Uterus (tissue), 4 donors: ENCODE results near the gene SHISA9. TPM values are rescaled to one million over a fixed set of nuclear protein-coding genes. Genes with fewer than 3 reads are reported as not detected.

Experiments used
- DNase-seq, 2 donors: peaks; one replicate each; pipeline ENCODE4 v3.0.0-alpha.2; 2019 to 2020
- H3K27ac ChIP-seq, 2 donors: fragments of 200-600 bp; sonication (generic); 1 replicate in 1 of 2; 2 replicates in 1 of 2; pipeline ENCODE4 v1.5.1; 2016 to 2018
- H3K27me3 ChIP-seq, 2 donors: fragments of 200-600 bp; sonication (generic); one replicate each; pipeline ENCODE4 v1.5.1; 2018 to 2019; ENCODE audit warnings: control low read depth in 1 of 2
- H3K36me3 ChIP-seq, 2 donors: fragments of 200-600 bp; sonication (generic); one replicate each; pipeline ENCODE4 v1.5.1; 2019; ENCODE audit warnings: control low read depth in 1 of 2
- H3K4me1 ChIP-seq, 2 donors: fragments of 200-600 bp; sonication (generic); one replicate each; pipeline ENCODE4 v1.5.1; 2018 to 2019; ENCODE audit warnings: control low read depth in 1 of 2
- H3K4me3 ChIP-seq, 2 donors: fragments of 200-600 bp; sonication (generic); 1 replicate in 1 of 2; 2 replicates in 1 of 2; pipeline ENCODE4 v1.5.1; 2018 to 2019; ENCODE audit warnings: mild to moderate bottlenecking in 1 of 2
- H3K9me3 ChIP-seq, 2 donors: fragments of 200-600 bp; sonication (generic); one replicate each; pipeline ENCODE4 v1.5.1; 2019; ENCODE audit warnings: control low read depth in 1 of 2
- POLR2A ChIP-seq, 2 donors: fragments of 450-650 bp; IDR thresholded peaks; one replicate each; pipeline ENCODE4 v1.6.1; 2016; ENCODE audit warnings: antibody characterized with exemption in 2 of 2, mild to moderate bottlenecking in 1 of 2, moderate library complexity in 1 of 2
- intact Hi-C: fragments of 100-400 bp; cut with DNase I; formaldehyde crosslinking; loops from one replicate; pipeline ENCODE4 v1.15.1; 2023; ENCODE audit warnings: low total_unique reads
- total RNA-seq, 4 donors: library from RNA; depleted of rRNA in 3 of 4; stranded (reverse); fragments of >200 nt in 3 of 4; gene quantifications; one replicate each; pipeline versions ENCODE4 v1.1.0 to v1.2.4, GENCODE V29; 2014 to 2023
- TF ChIP-seq, protein P1 (sequence below), 4 experiments: fragments of 200-600 bp in 2 of 4; fragments of 450-650 bp in 2 of 4; sonication (generic) in 2 of 4; IDR thresholded peaks; one replicate each; pipeline ENCODE4 v1.5.1; 2016 to 2019; ENCODE audit warnings: antibody characterized with exemption in 4 of 4, mild to moderate bottlenecking in 2 of 4, moderate library complexity in 1 of 4
- donor health status: DM: yes; HTN: yes; CAD: no.

Gene SHISA9
- total RNA-seq, 4 donors from 2014 or later: 0.27 TPM; not detected in 3

DNA sequence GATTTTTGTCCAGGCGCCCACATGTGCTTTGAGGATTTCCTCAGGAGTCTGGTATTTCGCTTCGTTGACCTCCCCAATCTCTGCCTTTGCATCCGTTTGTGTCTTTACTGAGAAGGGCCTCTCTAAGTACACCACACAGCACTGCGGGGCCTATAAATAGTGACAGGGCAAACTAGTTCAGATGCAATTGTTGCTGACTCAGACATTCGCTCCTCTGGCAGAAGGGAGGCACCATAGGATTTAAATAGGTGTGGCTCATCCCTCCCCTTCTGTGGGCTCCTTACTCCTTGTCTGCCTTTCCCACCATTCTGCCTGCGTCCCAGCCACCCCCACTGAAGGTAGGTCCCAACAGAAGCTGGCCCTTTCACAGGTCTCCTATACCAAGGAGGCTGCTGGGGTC is 192.3 kb downstream of the SHISA9 start:
- intact Hi-C loops: no loop called here
- Histone ChIP-seq H3K27ac (no peak overlapping the region), H3K4me3 (no peak overlapping the region), H3K36me3 (no peaks in the 10 kb centered on the region), H3K27me3 (no peaks in the 10 kb centered on the region), H3K4me1 (no peaks in the 10 kb centered on the region), H3K9me3 (no peaks in the 10 kb centered on the region)
- no peak for TF ChIP-seq POLR2A (IDR thresholded peaks at IDR 0.05)
- TF ChIP-seq, protein P1, sequence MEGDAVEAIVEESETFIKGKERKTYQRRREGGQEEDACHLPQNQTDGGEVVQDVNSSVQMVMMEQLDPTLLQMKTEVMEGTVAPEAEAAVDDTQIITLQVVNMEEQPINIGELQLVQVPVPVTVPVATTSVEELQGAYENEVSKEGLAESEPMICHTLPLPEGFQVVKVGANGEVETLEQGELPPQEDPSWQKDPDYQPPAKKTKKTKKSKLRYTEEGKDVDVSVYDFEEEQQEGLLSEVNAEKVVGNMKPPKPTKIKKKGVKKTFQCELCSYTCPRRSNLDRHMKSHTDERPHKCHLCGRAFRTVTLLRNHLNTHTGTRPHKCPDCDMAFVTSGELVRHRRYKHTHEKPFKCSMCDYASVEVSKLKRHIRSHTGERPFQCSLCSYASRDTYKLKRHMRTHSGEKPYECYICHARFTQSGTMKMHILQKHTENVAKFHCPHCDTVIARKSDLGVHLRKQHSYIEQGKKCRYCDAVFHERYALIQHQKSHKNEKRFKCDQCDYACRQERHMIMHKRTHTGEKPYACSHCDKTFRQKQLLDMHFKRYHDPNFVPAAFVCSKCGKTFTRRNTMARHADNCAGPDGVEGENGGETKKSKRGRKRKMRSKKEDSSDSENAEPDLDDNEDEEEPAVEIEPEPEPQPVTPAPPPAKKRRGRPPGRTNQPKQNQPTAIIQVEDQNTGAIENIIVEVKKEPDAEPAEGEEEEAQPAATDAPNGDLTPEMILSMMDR (IDR thresholded peaks at IDR 0.05): no peak
- DNase-seq: no peak

DNA sequence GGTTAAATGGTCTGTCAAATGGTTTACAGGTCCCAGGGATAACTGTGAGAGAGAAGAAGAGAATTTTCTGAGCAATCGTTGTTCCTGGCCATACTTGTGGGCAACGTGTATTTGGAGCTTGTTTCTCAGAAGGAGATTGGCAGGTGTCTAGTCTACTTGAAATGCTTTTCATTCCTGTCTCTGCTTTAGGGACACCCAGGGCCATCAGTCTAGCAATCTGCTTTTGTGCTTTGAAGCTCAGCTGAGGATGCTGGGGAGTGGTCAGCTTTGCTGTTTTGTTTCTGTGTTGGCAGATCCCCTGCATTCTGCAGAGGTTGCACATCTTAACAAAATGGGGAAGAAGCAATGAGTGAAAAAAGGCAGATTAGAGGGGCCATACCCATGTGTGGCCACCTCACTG is 193.7 kb downstream of the SHISA9 start:
- no peak overlapping the region for H3K4me3 ChIP-seq
- no peaks in the 10 kb centered on the region for H3K9me3 ChIP-seq
- no peaks in the 10 kb centered on the region for H3K36me3 ChIP-seq
- no peak overlapping the region for H3K27ac ChIP-seq
- TF ChIP-seq, protein P1 (IDR thresholded peaks at IDR 0.05): no peak
- no peak for TF ChIP-seq POLR2A (IDR thresholded peaks at IDR 0.05)
- intact Hi-C loops: no loop called here
- H3K27me3 ChIP-seq: no peaks in the 10 kb centered on the region
- no peak for DNase-seq
- H3K4me1 ChIP-seq: no peaks in the 10 kb centered on the region

DNA sequence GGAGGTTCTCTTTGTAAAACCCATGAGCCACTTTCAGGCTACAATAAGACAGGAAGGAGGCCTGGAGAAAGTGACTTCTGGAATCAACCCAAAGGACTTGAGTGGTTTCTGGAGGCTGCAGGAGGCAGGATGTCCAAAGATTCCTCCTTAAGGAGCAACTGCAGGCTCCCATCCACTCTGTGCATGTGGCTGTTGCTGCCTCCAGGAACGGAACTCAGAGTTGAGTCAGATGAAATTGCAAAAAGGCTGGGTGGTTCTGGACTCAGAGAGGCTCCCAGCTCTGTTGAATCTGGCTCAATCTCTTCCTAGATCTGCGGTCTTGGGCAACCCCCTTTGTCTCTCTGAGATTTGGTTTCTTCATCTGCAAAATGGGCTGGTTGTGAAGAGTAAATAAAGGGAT is 197.1 kb downstream of the SHISA9 start:
- H3K27me3 ChIP-seq: no peaks in the 10 kb centered on the region
- H3K4me3 ChIP-seq: no peak overlapping the region

DNA sequence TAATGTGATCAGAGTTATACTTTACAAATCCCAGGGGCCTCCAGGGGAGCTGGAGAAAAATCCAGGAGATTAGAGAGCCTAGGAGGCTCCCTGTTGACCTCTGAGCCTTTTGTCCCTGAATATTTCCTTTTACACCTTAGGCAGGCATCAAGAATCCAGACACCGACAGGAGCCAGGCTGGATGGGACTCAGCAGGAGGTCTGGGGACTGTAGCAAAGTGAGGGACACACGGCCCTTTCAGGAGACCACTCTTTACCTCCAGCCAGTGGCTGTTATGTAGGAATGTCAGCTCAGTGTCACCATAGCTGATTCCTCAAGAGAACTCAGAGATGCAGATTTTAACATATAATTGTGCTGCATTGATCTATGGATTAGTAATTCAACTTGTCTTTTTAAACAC is 198.4 kb downstream of the SHISA9 start:
- Histone ChIP-seq H3K36me3 (no peaks in the 10 kb centered on the region), H3K4me3 (no peak overlapping the region), H3K27ac (no peak overlapping the region), H3K9me3 (peaks cover 0 to 3% of the 10 kb centered on the region in 2 donors), H3K4me1 (no peaks in the 10 kb centered on the region), H3K27me3 (no peaks in the 10 kb centered on the region)
- no peak for DNase-seq
- TF ChIP-seq, protein P1 (IDR thresholded peaks at IDR 0.05): no peak
- no peak for TF ChIP-seq POLR2A (IDR thresholded peaks at IDR 0.05)
- intact Hi-C loops: no loop called here

More for the DNA sequence above, 197.1 kb downstream of the SHISA9 start:
- DNase-seq: no peak
- intact Hi-C loops: no loop called here
- Histone ChIP-seq H3K4me1 (no peaks in the 10 kb centered on the region), H3K36me3 (no peaks in the 10 kb centered on the region), H3K27ac (no peak overlapping the region), H3K9me3 (no peaks in the 10 kb centered on the region)
- TF ChIP-seq, protein P1 (IDR thresholded peaks at IDR 0.05): no peak
- no peak for TF ChIP-seq POLR2A (IDR thresholded peaks at IDR 0.05)

DNA sequence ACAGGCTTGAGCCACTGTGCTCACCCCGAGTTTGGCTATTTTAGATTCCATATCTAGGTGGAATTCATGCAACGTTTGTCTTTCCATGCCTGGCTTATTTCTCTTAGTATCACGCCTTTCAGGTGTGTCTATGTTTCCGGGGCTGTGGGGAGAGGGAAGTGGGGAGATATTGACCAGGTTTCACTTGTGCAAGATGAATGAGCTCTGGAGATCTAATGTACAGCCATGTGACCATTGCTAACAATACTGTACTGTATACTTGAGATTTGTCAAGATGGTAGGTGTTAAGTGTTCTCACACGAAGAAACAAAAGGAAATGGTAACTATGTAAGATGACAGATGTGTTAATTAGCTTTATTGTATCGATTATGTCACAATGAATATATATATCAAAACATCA is 199.6 kb downstream of the SHISA9 start:
- H3K27ac ChIP-seq: no peak overlapping the region
- H3K36me3 ChIP-seq: no peaks in the 10 kb centered on the region
- no peak for DNase-seq
- intact Hi-C loops: no loop called here
- no peaks in the 10 kb centered on the region for H3K4me1 ChIP-seq
- H3K4me3 ChIP-seq: no peak overlapping the region
- peaks cover 0 to 5% of the 10 kb centered on the region in 2 donors for H3K9me3 ChIP-seq
- H3K27me3 ChIP-seq: no peaks in the 10 kb centered on the region
- TF ChIP-seq, protein P1 (IDR thresholded peaks at IDR 0.05): no peak
- no peak for TF ChIP-seq POLR2A (IDR thresholded peaks at IDR 0.05)
